A673 (cell line): Measurements from ENCODE around the gene FRMD3. TPM values are rescaled to one million over a fixed set of nuclear protein-coding genes. Genes with fewer than 3 reads are reported as not detected.

ENCODE experiments used
- BruUV-seq: library from RNA; stranded (reverse); fragments of 400-500 nt; replicated peaks from 2 replicates; lab custom pipeline; 2021; lab: Mats Ljungman, UMichigan
- CTCF ChIA-PET: fragments of 300-600 bp; sonication (Branson Sonifier 250); formaldehyde crosslinking; loops from one replicate; lab custom pipeline; 2022; ENCODE audit warnings: antibody characterized with exemption; lab: Charles Lee
- POLR2A ChIA-PET: fragments of 300-600 bp; sonication (Branson Sonifier 250); formaldehyde crosslinking; loops from one replicate; lab custom pipeline; 2022; ENCODE audit warnings: antibody characterized with exemption; ENCODE audit not compliant: low non-redundant PET; lab: Charles Lee
- DNase-seq: peaks from one replicate; pipeline ENCODE4 v3.0.0-alpha.2; 2015; ENCODE audit warnings: low spot score
- H3K27ac ChIP-seq: fragments of 200-600 bp; sonication (generic); 2 replicates; pipeline ENCODE4 v1.5.1; 2016; ENCODE audit warnings: mixed run types, low read depth, mild to moderate bottlenecking, mixed read lengths, antibody characterized with exemption, low read length; ENCODE audit not compliant: poor library complexity, severe bottlenecking
- H3K27me3 ChIP-seq: fragments of 200-600 bp; sonication (generic); replicated peaks from 2 replicates; pipeline ENCODE4 v1.6.1; 2017; ENCODE audit warnings: mixed run types, low read depth, mild to moderate bottlenecking, mixed read lengths, antibody characterized with exemption, low read length; ENCODE audit not compliant: insufficient read depth, poor library complexity
- H3K36me3 ChIP-seq: fragments of 200-600 bp; sonication (generic); 2 replicates; pipeline ENCODE4 v1.6.1; 2016; ENCODE audit warnings: mixed run types, mild to moderate bottlenecking, mixed read lengths, antibody characterized with exemption, low read length; ENCODE audit not compliant: insufficient read depth, poor library complexity, severe bottlenecking
- H3K4me1 ChIP-seq: fragments of 200-600 bp; sonication (generic); 2 replicates; pipeline ENCODE4 v1.6.1; 2017; ENCODE audit warnings: mixed run types, mild to moderate bottlenecking, mixed read lengths, antibody characterized with exemption, low read length; ENCODE audit not compliant: insufficient read depth, poor library complexity, severe bottlenecking
- H3K4me3 ChIP-seq: fragments of 200-600 bp; sonication (generic); 2 replicates; pipeline ENCODE4 v1.5.1; 2016; ENCODE audit warnings: low read depth, mixed run types, mild to moderate bottlenecking, mixed read lengths, low read length; ENCODE audit not compliant: poor library complexity, severe bottlenecking
- H3K9me3 ChIP-seq: fragments of 200-600 bp; sonication (generic); 2 replicates; pipeline ENCODE4 v1.6.1; 2016; ENCODE audit warnings: mixed run types, low read depth, mild to moderate bottlenecking, mixed read lengths, antibody characterized with exemption, low read length; ENCODE audit not compliant: poor library complexity, severe bottlenecking
- CTCF ChIP-seq: fragments of 300-800, 200-600 bp; sonication (generic); conservative IDR thresholded peaks from 2 replicates; pipeline ENCODE4 v1.5.1; 2017; ENCODE audit warnings: low read depth, mild to moderate bottlenecking, antibody characterized with exemption, low read length, moderate library complexity, mixed read lengths
- EZH2 ChIP-seq: fragments of 200-600 bp; sonication (generic); IDR thresholded peaks from 2 replicates; pipeline ENCODE4 v1.6.1; 2017; ENCODE audit warnings: borderline replicate concordance, low read depth, mild to moderate bottlenecking, mixed read lengths, antibody characterized with exemption, low read length; ENCODE audit not compliant: poor library complexity, severe bottlenecking
- intact Hi-C: fragments of 100-400 bp; cut with micrococcal nuclease; formaldehyde crosslinking; loops from one replicate; pipeline ENCODE4 v1.10.0; 2022; ENCODE audit not compliant: unreplicated experiment
- total RNA-seq: library from RNA; stranded (reverse); gene quantifications from 2 replicates; pipeline ENCODE4 v1.2.3, GENCODE V29; 2021

The FRMD3 gene
- total RNA-seq, 1 experiment from 2014 or later: 1.0 TPM

- BruUV-seq: no TSS peak
- no peak for DNase-seq
- CTCF ChIA-PET: no interaction called here
- H3K27me3 ChIP-seq: no peaks in the 10 kb centered on the region
- TF ChIP-seq CTCF (no peak), EZH2 (no peak)
- H3K4me1 ChIP-seq: peaks cover 7% of the 10 kb centered on the region
- H3K36me3 ChIP-seq: no peaks in the 10 kb centered on the region
- intact Hi-C loops: no loop called here
- POLR2A ChIA-PET: no interaction called here
- no peak overlapping the region for H3K27ac ChIP-seq
- H3K4me3 ChIP-seq: no peak overlapping the region
- H3K9me3 ChIP-seq: no peaks in the 10 kb centered on the region
These were observed 252.6 kb downstream of the FRMD3 start for GRCh38 chr9:83285445-83286225.

DNA sequence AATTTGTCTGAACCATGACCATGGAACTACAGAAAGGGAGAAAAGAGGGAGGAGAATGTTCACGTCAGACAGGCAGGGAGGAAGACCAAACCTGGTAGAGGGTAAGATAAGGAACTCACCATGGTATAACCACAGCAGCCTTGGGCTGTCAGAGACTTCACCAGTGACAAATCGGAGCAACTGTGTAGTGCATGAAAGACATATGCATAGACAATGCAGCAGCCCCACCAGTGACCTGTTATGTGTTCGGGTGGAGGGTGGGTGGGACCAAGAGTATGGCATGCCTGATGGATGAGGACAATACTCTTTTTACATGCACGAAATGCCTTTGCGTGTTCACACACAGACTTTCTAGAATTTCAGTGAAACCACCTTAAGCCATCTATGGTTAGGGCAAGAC lies 253.5 kb downstream of the FRMD3 start:
- TF ChIP-seq CTCF (no peak), EZH2 (no peak)
- intact Hi-C loops: no loop called here

GRCh38 chr9:83283528-83283927 lies 254.7 kb downstream of the FRMD3 start:
- POLR2A ChIA-PET: no interaction called here
- no TSS peak for BruUV-seq
- no peak for DNase-seq
- no peak overlapping the region for H3K27ac ChIP-seq
- H3K27me3 ChIP-seq: no peaks in the 10 kb centered on the region
- TF ChIP-seq EZH2: no peak
- no peak for TF ChIP-seq CTCF
- H3K4me1 ChIP-seq: peaks cover 7% of the 10 kb centered on the region
- no peaks in the 10 kb centered on the region for H3K36me3 ChIP-seq
- no peak overlapping the region for H3K4me3 ChIP-seq
- intact Hi-C loops: no loop called here
- CTCF ChIA-PET: no interaction called here
- H3K9me3 ChIP-seq: no peaks in the 10 kb centered on the region

More for the DNA sequence above, 253.5 kb downstream of the FRMD3 start:
- ChIA-PET POLR2A (no interaction called here), CTCF (no interaction called here)
- Histone ChIP-seq H3K4me3 (no peak overlapping the region), H3K36me3 (no peaks in the 10 kb centered on the region), H3K27ac (no peak overlapping the region), H3K4me1 (peaks cover 7% of the 10 kb centered on the region), H3K9me3 (no peaks in the 10 kb centered on the region), H3K27me3 (no peaks in the 10 kb centered on the region)
- no peak for DNase-seq
- BruUV-seq: no TSS peak
